GM18499 (cell line): ENCODE results near the gene DUSP28.
"Not testable (repeated sequence)": the region's sequence is repeated elsewhere in the genome, so short reads cannot be mapped to it uniquely, and the experiment has no call there.

Source experiments
- ATAC-seq: cut with Tn5 transposase; IDR thresholded peaks from one replicate; pipeline ENCODE4 v1.9.1; 2021; ENCODE audit warnings: moderate number of reproducible peaks; ENCODE audit not compliant: insufficient read depth, unreplicated experiment

DUSP28 gene

GRCh38 chr2:240558236-240558761, 1.9 kb upstream of the DUSP28 start:
- no peak for ATAC-seq

- no peak for ATAC-seq
These were observed 871 bp upstream of the DUSP28 start for GRCh38 chr2:240559286-240559685.

GRCh38 chr2:240560480-240561324, 545 bp downstream of the DUSP28 start:
- ATAC-seq, result peak; percentile 41

GRCh38 chr2:240561325-240561971, 1.3 kb downstream of the DUSP28 start:
- peak; percentile 10 for ATAC-seq

GRCh38 chr2:240563231-240563630, 3.1 kb downstream of the DUSP28 start:
- not testable (repeated sequence) for ATAC-seq

GRCh38 chr2:240563951-240564560, 3.9 kb downstream of the DUSP28 start:
- ATAC-seq, result no peak

- ATAC-seq, result no peak
These were observed 4.6 kb downstream of the DUSP28 start for GRCh38 chr2:240564561-240565332.

- no peak for ATAC-seq
These were observed 5.4 kb downstream of the DUSP28 start for GRCh38 chr2:240565333-240566202.

GRCh38 chr2:240566203-240567136, 6.3 kb downstream of the DUSP28 start:
- no peak for ATAC-seq

- no peak for ATAC-seq
These were observed 7.1 kb downstream of the DUSP28 start for GRCh38 chr2:240567137-240567871.

- ATAC-seq, result no peak
These were observed 7.9 kb downstream of the DUSP28 start, which contains the start of gene RNPEPL1 for GRCh38 chr2:240567872-240568677. TSS of gene RNPEPL1 (plus strand) at chr2:240568484. CDS start at chr2:240568587, 103 bp downstream.

- no peak for ATAC-seq
These were observed 8.7 kb downstream of the DUSP28 start for GRCh38 chr2:240568678-240569522.

- no peak for ATAC-seq
These were observed 9.4 kb downstream of the DUSP28 start for GRCh38 chr2:240569523-240569997.

GRCh38 chr2:240569998-240570530, 9.9 kb downstream of the DUSP28 start:
- no peak for ATAC-seq

GRCh38 chr2:240570531-240571313, 10.6 kb downstream of the DUSP28 start:
- no peak for ATAC-seq
